GM12873 (cell line): ENCODE data around the gene MEIS2.

Source experiments
- CTCF ChIP-seq: IDR thresholded peaks from 2 replicates; pipeline ENCODE4 v1.5.1; 2012; ENCODE audit warnings: low read depth, mild to moderate bottlenecking, moderate library complexity, low read length, control low read depth; ENCODE audit not compliant: insufficient read depth; ENCODE audit errors: missing control alignments

The MEIS2 gene

DNA sequence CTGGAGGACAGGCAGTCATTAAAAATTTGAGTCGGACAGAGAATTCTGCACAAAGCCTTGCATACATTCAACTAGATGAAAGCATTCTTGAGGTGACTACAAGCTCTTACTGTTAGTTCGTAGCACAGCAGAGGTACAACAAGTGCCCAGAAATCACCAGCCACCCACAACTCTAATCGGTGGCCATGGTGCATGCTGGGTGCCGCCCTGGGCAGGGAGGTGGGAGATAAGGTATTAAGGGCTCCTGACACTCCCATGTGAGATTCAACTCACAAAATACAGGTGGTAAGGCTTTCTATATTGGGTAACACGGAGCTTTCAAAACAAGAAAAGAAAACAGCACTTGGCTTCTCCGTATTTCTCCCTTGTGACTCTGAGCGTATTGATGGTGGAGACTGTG lies 66.0 kb downstream of the MEIS2 start:
- TF ChIP-seq CTCF, result no peak

DNA sequence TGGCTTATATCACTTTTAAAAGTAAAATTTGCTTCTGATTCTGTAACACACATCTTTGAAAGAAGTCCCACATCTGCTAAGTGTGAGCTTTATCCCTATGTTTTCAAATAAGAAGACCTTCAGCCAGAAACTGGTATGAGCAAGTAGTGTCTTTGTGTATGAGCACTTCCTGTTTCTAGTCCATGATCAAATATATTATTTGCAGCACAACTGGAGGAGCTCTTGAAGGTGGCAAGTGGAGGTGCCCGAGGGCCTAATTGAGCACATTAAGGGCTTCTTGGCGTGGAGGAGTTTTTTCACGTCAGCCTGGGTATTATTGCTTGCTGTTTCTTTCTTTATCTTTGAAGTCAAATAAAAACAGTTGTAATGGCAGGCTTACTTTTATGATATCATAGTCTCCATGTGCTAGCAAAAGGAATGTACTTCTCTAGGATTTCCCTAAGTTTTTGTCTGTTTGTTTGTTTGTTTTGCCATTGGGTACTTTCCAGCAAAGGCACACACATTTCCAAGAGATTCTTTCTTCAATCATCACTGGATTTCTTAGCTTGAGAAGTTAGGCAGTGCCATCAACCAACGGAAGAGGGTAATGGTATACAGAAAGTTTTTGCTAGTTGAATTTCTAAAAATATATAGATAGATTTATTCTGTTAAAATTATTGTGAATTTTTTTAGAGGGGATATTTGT lies 68.1 kb downstream of the MEIS2 start:
- TF ChIP-seq CTCF, result no peak

DNA sequence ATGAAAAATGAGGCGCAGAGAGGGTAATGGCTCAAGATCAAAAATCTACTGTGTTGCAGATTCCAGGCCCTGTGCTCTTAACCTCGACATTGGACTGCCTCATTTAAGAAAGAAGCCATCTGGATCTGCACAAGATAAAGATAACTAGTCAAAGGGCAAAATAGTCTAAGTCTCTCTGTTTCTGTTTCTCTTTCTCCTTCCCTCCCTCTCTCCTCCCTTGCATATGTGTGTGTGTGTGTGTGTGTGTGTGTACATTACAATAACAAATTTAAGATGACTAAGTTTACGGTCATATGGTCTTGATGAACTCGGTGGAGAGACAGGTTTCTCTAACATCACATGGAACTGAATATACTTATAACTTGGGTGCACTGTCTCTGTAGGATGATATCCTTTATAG lies 69.2 kb downstream of the MEIS2 start:
- TF ChIP-seq CTCF, result no peak

GRCh38 chr15:37028625-37029296 lies 71.6 kb downstream of the MEIS2 start:
- no peak for TF ChIP-seq CTCF

DNA sequence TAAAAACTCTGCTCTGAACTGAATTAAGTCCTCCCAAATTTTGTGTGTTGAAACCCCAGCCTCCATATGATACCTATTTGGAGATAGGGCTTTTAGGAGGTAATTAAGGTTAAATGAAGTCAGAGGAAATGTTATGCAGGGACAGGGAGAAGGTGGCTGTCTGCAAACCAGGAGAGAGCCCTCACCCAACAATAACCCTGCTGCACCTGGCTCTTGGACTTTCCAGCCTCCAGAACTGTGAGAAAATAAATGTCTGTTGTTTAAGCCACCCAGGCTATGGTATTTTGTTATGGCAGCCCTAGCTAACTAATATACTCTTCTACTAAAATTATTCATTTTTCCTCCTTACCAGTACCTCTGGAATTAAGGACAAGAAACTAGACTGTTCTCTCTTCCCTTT lies 79.5 kb downstream of the MEIS2 start:
- TF ChIP-seq CTCF, result no peak

GRCh38 chr15:37019479-37020433 lies 80.6 kb downstream of the MEIS2 start:
- TF ChIP-seq CTCF, result no peak
